Body of pancreas (tissue), 4 donors: Measurements from ENCODE around the gene VTCN1. TPM values are rescaled to one million over a fixed set of nuclear protein-coding genes. Genes with fewer than 3 reads are reported as not detected.
"Not testable (repeated sequence)": the region's sequence is repeated elsewhere in the genome, so short reads cannot be mapped to it uniquely, and the experiment has no call there.

ENCODE experiments used
- ATAC-seq: fragments of 150-250 bp; one replicate; pipeline ENCODE4 v1.9.1; 2016
- DNase-seq, 4 donors: peaks; one replicate each; pipeline ENCODE4 v3.0.0-alpha.2; 2019
- H3K27ac ChIP-seq, 4 donors: fragments of 200-600 bp; sonication (generic); 1 replicate in 3 of 4; 2 replicates in 1 of 4; pipeline versions ENCODE4 v1.5.1 to v1.6.1; 2016 to 2019; ENCODE audit warnings: mild to moderate bottlenecking in 1 of 4, mixed read lengths in 1 of 4, moderate library complexity in 1 of 4
- H3K27me3 ChIP-seq, 2 donors: fragments of 200-600 bp; sonication (generic); one replicate each; pipeline ENCODE4 v1.6.0; 2016; ENCODE audit warnings: mild to moderate bottlenecking in 1 of 2
- H3K36me3 ChIP-seq, 2 donors: fragments of 200-600 bp; sonication (generic); replicated peaks in 1 of 2; 2 replicates each; pipeline ENCODE4 v1.5.1; 2016; ENCODE audit warnings: low read depth in 2 of 2; ENCODE audit not compliant: insufficient read depth in 1 of 2
- H3K4me1 ChIP-seq: fragments of 200-600 bp; sonication (generic); one replicate; pipeline ENCODE4 v1.6.0; 2016
- H3K4me3 ChIP-seq, 2 donors: fragments of 200-600 bp; sonication (generic); 1 replicate in 1 of 2; 2 replicates in 1 of 2; pipeline ENCODE4 v1.5.1; 2016 to 2019
- H3K9me3 ChIP-seq, 3 donors: fragments of 200-600 bp; sonication (generic); 1 replicate in 2 of 3; 2 replicates in 1 of 3; pipeline ENCODE4 v1.5.1; 2016
- CTCF ChIP-seq, 7 experiments: fragments of 450-650 bp in 4 of 7; fragments of 200-600 bp in 3 of 7; sonication (generic) in 3 of 7; IDR thresholded peaks; one replicate each; pipeline ENCODE4 v1.5.1; 2016 to 2019; ENCODE audit warnings: antibody characterized with exemption in 7 of 7
- POLR2A ChIP-seq, 3 donors: fragments of 450-650 bp; IDR thresholded peaks; one replicate each; pipeline ENCODE4 v1.6.1; 2016; ENCODE audit warnings: antibody characterized with exemption in 3 of 3, mild to moderate bottlenecking in 2 of 3
- WGBS, 2 donors: methylation state at CpG; one replicate each; pipeline ENCODE4 v1.1.5; 2017; 5-methylcytosine and 5-hydroxymethylcytosine counted together
- intact Hi-C: fragments of 100-400 bp; cut with DNase I; formaldehyde crosslinking; loops from one replicate; pipeline ENCODE4 v1.15.1; 2023
- total RNA-seq, 2 donors: library from RNA; depleted of rRNA; stranded (reverse); fragments of >200 nt; gene quantifications; one replicate each; pipeline ENCODE4 v1.1.0, GENCODE V29; 2016

The VTCN1 gene
- total RNA-seq, 2 donors from 2014 or later = 20.4 to 23.1 TPM

GRCh38 chr1:117106478-117106877 is 104.2 kb downstream of the VTCN1 start:
- no peak for TF ChIP-seq CTCF (IDR thresholded peaks at IDR 0.05)
- TF ChIP-seq POLR2A (IDR thresholded peaks at IDR 0.05) = no peak
- no peak overlapping the region for H3K4me3 ChIP-seq
- H3K27me3 ChIP-seq = no peaks in the 10 kb centered on the region
- 100% methylated on average over 2 of the region's 2 CpGs for WGBS, 2 donors
- peaks cover 10% of the 10 kb centered on the region for H3K4me1 ChIP-seq
- no peak for DNase-seq
- intact Hi-C loops = no loop called here
- ATAC-seq = no peak
- no peaks in the 10 kb centered on the region for H3K9me3 ChIP-seq
- H3K27ac ChIP-seq = peak overlapping the region in 1 of 4 donors; percentile 54
- no peaks in the 10 kb centered on the region for H3K36me3 ChIP-seq

GRCh38 chr1:117105722-117106121 is 105.0 kb downstream of the VTCN1 start:
- intact Hi-C loops = no loop called here
- H3K36me3 ChIP-seq = no peaks in the 10 kb centered on the region
- no peak for ATAC-seq

GRCh38 chr1:117104986-117105385 is 105.7 kb downstream of the VTCN1 start:
- Histone ChIP-seq H3K27me3 (no peaks in the 10 kb centered on the region), H3K4me3 (no peak overlapping the region), H3K9me3 (no peaks in the 10 kb centered on the region), H3K27ac (no peak overlapping the region), H3K4me1 (peaks cover 10% of the 10 kb centered on the region), H3K36me3 (peaks cover 0 to 3% of the 10 kb centered on the region in 2 donors)
- DNase-seq (peak in 3 of 4 donors; percentile 19 to 62 (median 48)), ATAC-seq (no peak)
- intact Hi-C loops = no loop called here
- WGBS, 2 donors = 49 to 54% methylated on average over 3 of the region's 3 CpGs
- TF ChIP-seq CTCF (IDR thresholded peaks at IDR 0.05) (no peak), POLR2A (IDR thresholded peaks at IDR 0.05) (no peak)

More at GRCh38 chr1:117105722-117106121, 105.0 kb downstream of the VTCN1 start:
- H3K4me1 ChIP-seq = peaks cover 10% of the 10 kb centered on the region
- H3K9me3 ChIP-seq = no peaks in the 10 kb centered on the region
- no peak for TF ChIP-seq CTCF (IDR thresholded peaks at IDR 0.05)
- no peak for TF ChIP-seq POLR2A (IDR thresholded peaks at IDR 0.05)
- no peak overlapping the region for H3K27ac ChIP-seq
- H3K27me3 ChIP-seq = no peaks in the 10 kb centered on the region
- no peak overlapping the region for H3K4me3 ChIP-seq
- no peak for DNase-seq

- ATAC-seq, H3K4me1 ChIP-seq, H3K9me3 ChIP-seq, H3K36me3 ChIP-seq, DNase-seq, H3K27me3 ChIP-seq, H3K4me3 ChIP-seq, H3K27ac ChIP-seq, intact Hi-C loops: not testable (repeated sequence)
- WGBS, 2 donors = 92 to 94% methylated on average over 3 of the region's 3 CpGs
Measured at GRCh38 chr1:117101858-117102257, 108.9 kb downstream of the VTCN1 start.

GRCh38 chr1:117101334-117101733 is 109.4 kb downstream of the VTCN1 start:
- H3K27me3 ChIP-seq = no peaks in the 10 kb centered on the region
- DNase-seq (peak in 1 of 4 donors; percentile 17), ATAC-seq (no peak)
- no peak for TF ChIP-seq CTCF (IDR thresholded peaks at IDR 0.05)
- no peak for TF ChIP-seq POLR2A (IDR thresholded peaks at IDR 0.05)
- no peaks in the 10 kb centered on the region for H3K9me3 ChIP-seq
- intact Hi-C loops = no loop called here
- H3K4me3 ChIP-seq = no peak overlapping the region
- 32% methylated on average over 1 of the region's 1 CpG for WGBS, 2 donors
- H3K27ac ChIP-seq = no peak overlapping the region
- peaks cover 12% of the 10 kb centered on the region for H3K4me1 ChIP-seq
- H3K36me3 ChIP-seq = peaks cover 0 to 3% of the 10 kb centered on the region in 2 donors
